GM23248 (cell line): ENCODE results near the gene GLG1. TPM values are rescaled to one million over a fixed set of nuclear protein-coding genes. Genes with fewer than 3 reads are reported as not detected.

Experiments
- DNase-seq: peaks from one replicate; pipeline ENCODE4 v3.0.0-alpha.2; 2015
- H2AFZ ChIP-seq: fragments of 200-600 bp; sonication (generic); 2 replicates; pipeline ENCODE4 v1.6.1; 2016; ENCODE audit warnings: antibody characterized with exemption
- H3F3A ChIP-seq: fragments of 200-600 bp; sonication (generic); 2 replicates; pipeline ENCODE4 v1.6.1; 2016; ENCODE audit warnings: mild to moderate bottlenecking, antibody characterized with exemption, mixed run types; ENCODE audit not compliant: insufficient read depth
- H3K27ac ChIP-seq: fragments of 200-600 bp; sonication (generic); 2 replicates; pipeline ENCODE4 v1.5.1; 2016; ENCODE audit warnings: mild to moderate bottlenecking
- H3K27me3 ChIP-seq: fragments of 200-600 bp; sonication (generic); replicated peaks from 2 replicates; pipeline ENCODE4 v1.6.1; 2016; ENCODE audit warnings: mild to moderate bottlenecking; ENCODE audit not compliant: insufficient read depth
- H3K36me3 ChIP-seq: fragments of 200-600 bp; sonication (generic); 2 replicates; pipeline ENCODE4 v1.6.1; 2016; ENCODE audit warnings: low read depth, mild to moderate bottlenecking
- H3K4me1 ChIP-seq: fragments of 200-600 bp; sonication (generic); 2 replicates; pipeline ENCODE4 v1.6.1; 2016; ENCODE audit warnings: mild to moderate bottlenecking; ENCODE audit not compliant: insufficient read depth
- H3K4me2 ChIP-seq: fragments of 200-600 bp; sonication (generic); one replicate; pipeline ENCODE4 v1.6.1; 2016; ENCODE audit warnings: mild to moderate bottlenecking; ENCODE audit not compliant: unreplicated experiment
- H3K4me3 ChIP-seq: fragments of 200-600 bp; sonication (generic); 2 replicates; pipeline ENCODE4 v1.5.1; 2016; ENCODE audit warnings: mild to moderate bottlenecking
- H3K79me2 ChIP-seq: fragments of 200-600 bp; sonication (generic); 2 replicates; pipeline ENCODE4 v1.6.1; 2016; ENCODE audit warnings: mild to moderate bottlenecking; ENCODE audit not compliant: insufficient read depth
- H3K9ac ChIP-seq: fragments of 200-600 bp; sonication (generic); 2 replicates; pipeline ENCODE4 v1.6.1; 2016; ENCODE audit warnings: mild to moderate bottlenecking
- H3K9me2 ChIP-seq: fragments of 200-600 bp; sonication (generic); 2 replicates; pipeline ENCODE4 v1.6.1; 2016; ENCODE audit warnings: mixed run types, mild to moderate bottlenecking, moderate library complexity; ENCODE audit not compliant: insufficient read depth
- H3K9me3 ChIP-seq: fragments of 200-600 bp; sonication (generic); one replicate; pipeline ENCODE4 v1.6.1; 2017; ENCODE audit warnings: low read depth
- H4K20me1 ChIP-seq: fragments of 200-600 bp; sonication (generic); 2 replicates; pipeline ENCODE4 v1.6.0; 2016; ENCODE audit not compliant: insufficient read depth
- EZH2 ChIP-seq: fragments of 200-600 bp; sonication (generic); IDR thresholded peaks from 2 replicates; pipeline ENCODE4 v1.6.1; 2018; ENCODE audit warnings: antibody characterized with exemption, mild to moderate bottlenecking; ENCODE audit not compliant: insufficient read depth, poor library complexity, severe bottlenecking
- EZH2phosphoT487 ChIP-seq: fragments of 200-600 bp; sonication (generic); IDR thresholded peaks from 2 replicates; pipeline ENCODE4 v1.6.1; 2018; ENCODE audit warnings: antibody characterized with exemption, moderate library complexity, mild to moderate bottlenecking, low read depth; ENCODE audit not compliant: insufficient read depth
- WGBS, 2 experiments: methylation state at CpG; one replicate each; pipeline ENCODE4 v1.1.6; 2015 to 2017; ENCODE audit warnings: low lambda C conversion rate in 2 of 2, low coverage in 1 of 2; ENCODE audit errors: missing lambda C conversion rate in 2 of 2; 5-methylcytosine and 5-hydroxymethylcytosine counted together
- in situ Hi-C: fragments of 300-500 bp; cut with MboI; formaldehyde crosslinking; loops from 2 replicates; pipeline ENCODE4 v1.15.0; 2020
- polyA plus RNA-seq: library from polyadenylated mRNA; unstranded; fragments of >200 nt; fragmentation: Nextera tagmentation; extraction: Ambion mirVana; gene quantifications from 2 replicates; pipeline ENCODE4 v1.2.1, GENCODE V29; 2016
- total RNA-seq: library from RNA; depleted of rRNA; stranded (reverse); fragments of >200 nt; shearing (Covaris generic); gene quantifications from 2 replicates; pipeline ENCODE4 v1.2.3, GENCODE V29; 2014

GLG1 gene
- total and polyA plus RNA-seq, 2 experiments from 2014 or later: 136 to 145 TPM

- Histone ChIP-seq H3K9me2 (no peaks in the 10 kb centered on the region), H3K4me1 (no peaks in the 10 kb centered on the region), H3K79me2 (peaks cover 16% of the 10 kb centered on the region), H3K27ac (no peak overlapping the region), H3K27me3 (no peaks in the 10 kb centered on the region), H3K4me3 (no peak overlapping the region), H3K36me3 (peaks cover 31% of the 10 kb centered on the region), H4K20me1 (no peaks in the 10 kb centered on the region), H3F3A (peaks cover 13% of the 10 kb centered on the region; the same call in 1 of the 2 replicates), H3K4me2 (no peak overlapping the region), H2AFZ (no peak overlapping the region), H3K9ac (no peak overlapping the region), H3K9me3 (no peaks in the 10 kb centered on the region)
- 97% methylated on average over 3 of the region's 3 CpGs for WGBS, 2 experiments
- no peak for DNase-seq
- in situ Hi-C loops: loop anchor here (10.0 kb wide), 1 partner anchor 127 kb away; no protein-coding TSS in a partner anchor
- TF ChIP-seq EZH2phosphoT487 (no peak), EZH2 (no peak)
Observed at GRCh38 chr16:74497761-74498160, 109.2 kb downstream of the GLG1 start.

- Histone ChIP-seq H4K20me1 (no peaks in the 10 kb centered on the region), H2AFZ (no peak overlapping the region), H3K4me1 (no peaks in the 10 kb centered on the region), H3K79me2 (peaks cover 15% of the 10 kb centered on the region), H3K27ac (no peak overlapping the region), H3K9me2 (no peaks in the 10 kb centered on the region), H3K4me3 (no peak overlapping the region), H3K4me2 (no peak overlapping the region), H3K27me3 (no peaks in the 10 kb centered on the region), H3K36me3 (peaks cover 30% of the 10 kb centered on the region), H3K9me3 (no peaks in the 10 kb centered on the region), H3F3A (peaks cover 2% of the 10 kb centered on the region; the same call in 1 of the 2 replicates), H3K9ac (no peak overlapping the region)
- TF ChIP-seq EZH2 (no peak), EZH2phosphoT487 (no peak)
- in situ Hi-C loops: loop anchor here (10.0 kb wide), 1 partner anchor 129 kb away; no protein-coding TSS in a partner anchor
- no peak for DNase-seq
- 94 to 95% methylated on average over 3 of the region's 3 CpGs for WGBS, 2 experiments
Observed at GRCh38 chr16:74496054-74496453, 110.9 kb downstream of the GLG1 start.

GRCh38 chr16:74492976-74493375 lies 113.9 kb downstream of the GLG1 start:
- Histone ChIP-seq H3K9ac (no peak overlapping the region), H3K4me3 (no peak overlapping the region), H3K9me3 (no peaks in the 10 kb centered on the region), H3K4me1 (no peaks in the 10 kb centered on the region), H3K9me2 (no peaks in the 10 kb centered on the region), H3F3A (no peaks in the 10 kb centered on the region), H4K20me1 (no peaks in the 10 kb centered on the region), H2AFZ (no peak overlapping the region), H3K36me3 (peaks cover 40% of the 10 kb centered on the region), H3K79me2 (peaks cover 5% of the 10 kb centered on the region), H3K4me2 (no peak overlapping the region), H3K27me3 (no peaks in the 10 kb centered on the region), H3K27ac (no peak overlapping the region)
- DNase-seq: no peak
- TF ChIP-seq EZH2phosphoT487 (no peak), EZH2 (no peak)
- 97 to 99% methylated on average over 10 of the region's 10 CpGs for WGBS, 2 experiments
- in situ Hi-C loops: loop anchor here (10.0 kb wide), 1 partner anchor 132 kb away; no protein-coding TSS in a partner anchor

- WGBS, 2 experiments: 87 to 89% methylated on average over 9 of the region's 9 CpGs
- H2AFZ ChIP-seq: no peak overlapping the region
- no peaks in the 10 kb centered on the region for H3F3A ChIP-seq
- no peak for TF ChIP-seq EZH2
- no peak for TF ChIP-seq EZH2phosphoT487
- H3K36me3 ChIP-seq: peaks cover 24% of the 10 kb centered on the region
- no peak for DNase-seq
- H3K4me3 ChIP-seq: no peak overlapping the region
- no peak overlapping the region for H3K27ac ChIP-seq
- H3K27me3 ChIP-seq: no peaks in the 10 kb centered on the region
- H3K9ac ChIP-seq: no peak overlapping the region
- H4K20me1 ChIP-seq: no peaks in the 10 kb centered on the region; the same call in 1 of the 2 replicates
- H3K9me3 ChIP-seq: no peaks in the 10 kb centered on the region
- H3K4me1 ChIP-seq: no peaks in the 10 kb centered on the region
- no peak overlapping the region for H3K4me2 ChIP-seq
- no peaks in the 10 kb centered on the region for H3K9me2 ChIP-seq
- in situ Hi-C loops: no loop called here
- peaks cover 15% of the 10 kb centered on the region; the same call in 1 of the 2 replicates for H3K79me2 ChIP-seq
Observed at GRCh38 chr16:74487634-74488495, 119.0 kb downstream of the GLG1 start.
